ENCODE measurements around the gene WDR86.
A peak's percentile ranks its signal among the peaks of the same experiment; 100 is the strongest.

WDR86 gene

GRCh38 chr7:151423226-151423625 lies 13.4 kb upstream of the WDR86 start:
- H3K4me1 ChIP-seq (ENCODE audit: control insufficient read depth, insufficient read depth, low read length), result peaks cover 10% of the 10 kb centered on the region
- H3K36me3 ChIP-seq (ENCODE audit: control insufficient read depth, insufficient read depth, low read length), result no peaks in the 10 kb centered on the region
- no peaks in the 10 kb centered on the region for H3K27me3 ChIP-seq (ENCODE audit: control insufficient read depth, insufficient read depth, low read length)
- no peak overlapping the region for H3K4me3 ChIP-seq (ENCODE audit: low read length)
- H3K9ac ChIP-seq (ENCODE audit: low read length), result no peak overlapping the region
- no peaks in the 10 kb centered on the region for H3K9me3 ChIP-seq (ENCODE audit: control insufficient read depth, low read length)

DNA sequence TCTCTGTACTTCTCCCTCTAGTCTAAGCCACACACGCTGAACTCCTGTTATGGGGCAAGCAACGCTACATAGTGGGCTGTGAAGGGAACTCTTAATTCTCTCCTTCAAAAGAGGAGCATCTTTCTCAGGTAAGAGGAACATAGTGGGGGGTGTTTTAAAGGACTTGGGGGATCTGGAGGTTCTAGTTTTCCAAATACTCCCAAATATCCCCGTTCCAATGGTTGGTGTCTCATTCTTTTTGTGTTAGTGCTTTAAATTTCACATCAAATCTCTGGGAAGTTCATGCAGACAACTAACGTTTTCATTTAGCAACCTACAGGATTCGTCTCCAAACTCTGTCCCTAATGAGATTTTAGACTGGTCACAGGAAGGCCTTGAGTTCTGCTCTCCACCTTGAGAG lies 12.4 kb upstream of the WDR86 start:
- Histone ChIP-seq H3K36me3 (ENCODE audit: control insufficient read depth, insufficient read depth, low read length) (no peaks in the 10 kb centered on the region), H3K9me3 (ENCODE audit: control insufficient read depth, low read length) (no peaks in the 10 kb centered on the region), H3K4me1 (ENCODE audit: control insufficient read depth, insufficient read depth, low read length) (peaks cover 10% of the 10 kb centered on the region), H3K4me3 (ENCODE audit: low read length) (no peak overlapping the region), H3K27me3 (ENCODE audit: control insufficient read depth, insufficient read depth, low read length) (no peaks in the 10 kb centered on the region), H3K9ac (ENCODE audit: low read length) (no peak overlapping the region)

DNA sequence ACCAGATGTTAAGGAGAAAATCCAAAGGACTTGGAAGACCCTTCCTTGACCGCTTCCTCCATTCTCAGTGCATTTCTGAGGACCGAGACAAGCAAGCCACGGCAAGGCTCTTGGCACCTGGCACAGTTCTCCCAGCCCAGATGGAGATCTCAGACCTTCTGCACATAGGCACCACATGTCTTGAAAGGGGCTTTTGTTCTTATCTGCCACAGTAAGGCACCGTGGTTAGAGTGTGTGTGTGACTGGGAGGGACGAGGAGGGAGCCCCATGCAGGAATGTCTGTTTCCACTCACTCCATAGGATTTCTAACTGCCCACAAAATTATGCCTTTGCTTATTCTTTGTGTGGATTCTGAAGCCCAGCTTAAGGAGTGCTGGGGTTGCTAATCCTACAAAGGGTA lies 10.3 kb upstream of the WDR86 start:
- H3K27me3 ChIP-seq (ENCODE audit: control insufficient read depth, insufficient read depth, low read length), result no peaks in the 10 kb centered on the region
- H3K9me3 ChIP-seq (ENCODE audit: control insufficient read depth, low read length), result no peaks in the 10 kb centered on the region
- no peak overlapping the region for H3K9ac ChIP-seq (ENCODE audit: low read length)
- no peak overlapping the region for H3K4me3 ChIP-seq (ENCODE audit: low read length)
- H3K4me1 ChIP-seq (ENCODE audit: control insufficient read depth, insufficient read depth, low read length), result peaks cover 4% of the 10 kb centered on the region
- no peaks in the 10 kb centered on the region for H3K36me3 ChIP-seq (ENCODE audit: control insufficient read depth, insufficient read depth, low read length)

- H3K9ac ChIP-seq (ENCODE audit: low read length), result no peak overlapping the region
- no peaks in the 10 kb centered on the region for H3K36me3 ChIP-seq (ENCODE audit: control insufficient read depth, insufficient read depth, low read length)
- no peaks in the 10 kb centered on the region for H3K9me3 ChIP-seq (ENCODE audit: control insufficient read depth, low read length)
- no peaks in the 10 kb centered on the region for H3K4me1 ChIP-seq (ENCODE audit: control insufficient read depth, insufficient read depth, low read length)
- peaks cover 4% of the 10 kb centered on the region for H3K27me3 ChIP-seq (ENCODE audit: control insufficient read depth, insufficient read depth, low read length)
- no peak overlapping the region for H3K4me3 ChIP-seq (ENCODE audit: low read length)
Observed at GRCh38 chr7:151416941-151417315, 7.1 kb upstream of the WDR86 start.

DNA sequence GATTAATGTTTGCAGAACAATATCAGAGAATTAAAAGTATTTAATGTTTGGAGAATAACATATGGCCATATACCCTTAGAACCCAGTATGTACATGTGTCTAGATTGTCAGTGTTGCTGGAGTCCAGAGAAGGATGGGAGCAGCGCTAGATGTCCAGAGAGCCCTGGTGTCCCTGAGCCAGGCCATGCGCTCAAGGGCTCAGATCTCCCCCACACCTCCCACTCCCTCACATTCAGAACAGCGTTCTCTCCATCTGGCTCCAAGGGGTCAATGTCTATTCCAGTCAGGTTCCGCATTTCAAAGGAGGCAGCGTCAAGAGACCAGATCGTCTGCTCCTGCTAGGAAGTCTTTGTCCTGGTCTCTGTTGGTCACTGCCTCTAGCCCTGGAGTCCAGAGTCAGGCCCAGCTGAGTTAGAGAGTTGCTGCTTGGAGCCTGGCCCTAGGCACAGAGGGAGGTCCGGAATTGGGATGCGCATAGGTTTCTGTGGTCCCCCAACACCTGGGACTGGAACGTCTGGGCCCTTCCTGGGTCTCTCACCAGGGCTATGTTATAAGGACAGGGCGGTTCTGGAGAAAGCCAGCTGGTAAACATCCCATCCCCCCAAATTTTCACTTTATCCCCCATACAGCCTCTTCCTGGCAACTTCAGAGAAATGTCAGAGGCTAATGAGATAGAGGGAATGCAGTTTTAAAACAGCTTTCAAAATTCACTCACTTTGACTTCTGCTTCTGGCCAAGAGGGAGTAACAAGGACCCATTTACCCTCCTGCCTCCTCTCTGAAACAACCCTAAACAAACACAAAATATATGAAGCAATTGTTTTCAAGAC lies 6.5 kb upstream of the WDR86 start:
- Histone ChIP-seq H3K9me3 (ENCODE audit: control insufficient read depth, low read length) (no peaks in the 10 kb centered on the region), H3K36me3 (ENCODE audit: control insufficient read depth, insufficient read depth, low read length) (no peaks in the 10 kb centered on the region), H3K9ac (ENCODE audit: low read length) (no peak overlapping the region), H3K27me3 (ENCODE audit: control insufficient read depth, insufficient read depth, low read length) (peaks cover 10% of the 10 kb centered on the region), H3K4me3 (ENCODE audit: low read length) (no peak overlapping the region), H3K4me1 (ENCODE audit: control insufficient read depth, insufficient read depth, low read length) (no peaks in the 10 kb centered on the region)

DNA sequence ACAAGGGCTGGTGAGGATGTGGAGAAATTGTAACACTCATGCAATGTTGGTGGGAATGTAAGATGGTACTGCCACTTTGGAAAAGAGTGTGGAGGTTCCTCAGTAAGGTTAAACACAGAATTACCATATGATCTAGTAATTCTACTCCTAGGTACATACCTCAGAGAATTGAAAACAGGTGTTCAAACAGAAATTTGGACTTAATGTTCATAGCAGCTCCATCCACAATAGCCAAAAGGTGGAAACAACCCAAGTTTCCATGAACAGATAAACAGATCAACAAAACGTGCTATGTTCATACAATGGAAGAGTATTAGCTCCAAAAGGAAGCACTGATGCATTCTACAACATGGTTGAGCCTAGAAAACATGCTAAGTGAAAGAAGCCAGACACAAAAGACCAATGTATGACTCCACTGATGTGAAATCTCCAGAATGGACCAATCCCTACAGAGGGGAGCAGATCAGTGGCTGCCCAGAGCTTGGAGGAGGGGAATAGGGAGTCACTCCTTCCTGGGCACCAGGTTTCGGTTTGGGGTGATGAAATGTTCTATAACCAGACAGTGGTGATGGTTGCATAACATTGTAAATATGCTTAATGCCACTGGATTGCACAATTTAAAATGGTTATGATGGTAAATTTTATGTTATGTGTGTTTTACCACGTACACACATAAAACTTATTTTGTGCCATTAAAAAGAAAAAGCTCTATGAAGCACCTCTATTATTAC lies 5.7 kb upstream of the WDR86 start:
- H3K4me1 ChIP-seq (ENCODE audit: control insufficient read depth, insufficient read depth, low read length), result no peaks in the 10 kb centered on the region
- H3K4me3 ChIP-seq (ENCODE audit: low read length), result no peak overlapping the region
- H3K9me3 ChIP-seq (ENCODE audit: control insufficient read depth, low read length), result no peaks in the 10 kb centered on the region
- no peaks in the 10 kb centered on the region for H3K36me3 ChIP-seq (ENCODE audit: control insufficient read depth, insufficient read depth, low read length)
- H3K9ac ChIP-seq (ENCODE audit: low read length), result no peak overlapping the region
- peaks cover 18% of the 10 kb centered on the region for H3K27me3 ChIP-seq (ENCODE audit: control insufficient read depth, insufficient read depth, low read length)

DNA sequence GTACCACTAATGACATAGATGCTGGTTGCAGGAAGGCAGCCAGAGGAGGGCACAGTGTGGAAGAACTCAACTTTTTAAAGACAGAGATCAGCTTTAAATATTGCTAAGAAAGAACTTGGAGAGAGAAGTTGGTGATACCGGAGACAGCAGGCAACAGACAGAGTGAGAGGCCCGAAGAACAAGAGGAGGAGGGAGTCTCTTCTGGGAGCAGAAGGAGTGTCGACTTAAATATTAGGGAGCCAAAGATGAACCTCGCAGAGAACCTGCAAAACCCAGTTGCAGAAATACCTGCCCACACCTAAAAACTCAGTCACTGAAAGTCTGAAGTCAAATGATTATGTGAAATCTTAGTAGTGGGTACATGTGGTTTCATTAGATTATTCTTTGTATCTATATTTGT lies 3.4 kb upstream of the WDR86 start:
- Histone ChIP-seq H3K9ac (ENCODE audit: low read length) (no peak overlapping the region), H3K9me3 (ENCODE audit: control insufficient read depth, low read length) (no peaks in the 10 kb centered on the region), H3K27me3 (ENCODE audit: control insufficient read depth, insufficient read depth, low read length) (peaks cover 41% of the 10 kb centered on the region), H3K4me1 (ENCODE audit: control insufficient read depth, insufficient read depth, low read length) (no peaks in the 10 kb centered on the region), H3K36me3 (ENCODE audit: control insufficient read depth, insufficient read depth, low read length) (no peaks in the 10 kb centered on the region), H3K4me3 (ENCODE audit: low read length) (no peak overlapping the region)

- Histone ChIP-seq H3K4me3 (ENCODE audit: low read length) (no peak overlapping the region), H3K4me1 (ENCODE audit: control insufficient read depth, insufficient read depth, low read length) (no peaks in the 10 kb centered on the region), H3K9me3 (ENCODE audit: control insufficient read depth, low read length) (no peaks in the 10 kb centered on the region), H3K9ac (ENCODE audit: low read length) (no peak overlapping the region), H3K27me3 (ENCODE audit: control insufficient read depth, insufficient read depth, low read length) (peaks cover 41% of the 10 kb centered on the region), H3K36me3 (ENCODE audit: control insufficient read depth, insufficient read depth, low read length) (no peaks in the 10 kb centered on the region)
Observed at GRCh38 chr7:151412318-151412717, 2.5 kb upstream of the WDR86 start.

- H3K4me3 ChIP-seq (ENCODE audit: low read length), result no peak overlapping the region
- peaks cover 41% of the 10 kb centered on the region for H3K27me3 ChIP-seq (ENCODE audit: control insufficient read depth, insufficient read depth, low read length)
- H3K4me1 ChIP-seq (ENCODE audit: control insufficient read depth, insufficient read depth, low read length), result no peaks in the 10 kb centered on the region
- H3K9ac ChIP-seq (ENCODE audit: low read length), result no peak overlapping the region
- no peaks in the 10 kb centered on the region for H3K36me3 ChIP-seq (ENCODE audit: control insufficient read depth, insufficient read depth, low read length)
- no peaks in the 10 kb centered on the region for H3K9me3 ChIP-seq (ENCODE audit: control insufficient read depth, low read length)
Observed at GRCh38 chr7:151411551-151411950, 1.7 kb upstream of the WDR86 start.

- H3K27me3 ChIP-seq (ENCODE audit: control insufficient read depth, insufficient read depth, low read length), result peaks cover 41% of the 10 kb centered on the region
Observed at GRCh38 chr7:151410405-151411390, 860 bp upstream of the WDR86 start.

DNA sequence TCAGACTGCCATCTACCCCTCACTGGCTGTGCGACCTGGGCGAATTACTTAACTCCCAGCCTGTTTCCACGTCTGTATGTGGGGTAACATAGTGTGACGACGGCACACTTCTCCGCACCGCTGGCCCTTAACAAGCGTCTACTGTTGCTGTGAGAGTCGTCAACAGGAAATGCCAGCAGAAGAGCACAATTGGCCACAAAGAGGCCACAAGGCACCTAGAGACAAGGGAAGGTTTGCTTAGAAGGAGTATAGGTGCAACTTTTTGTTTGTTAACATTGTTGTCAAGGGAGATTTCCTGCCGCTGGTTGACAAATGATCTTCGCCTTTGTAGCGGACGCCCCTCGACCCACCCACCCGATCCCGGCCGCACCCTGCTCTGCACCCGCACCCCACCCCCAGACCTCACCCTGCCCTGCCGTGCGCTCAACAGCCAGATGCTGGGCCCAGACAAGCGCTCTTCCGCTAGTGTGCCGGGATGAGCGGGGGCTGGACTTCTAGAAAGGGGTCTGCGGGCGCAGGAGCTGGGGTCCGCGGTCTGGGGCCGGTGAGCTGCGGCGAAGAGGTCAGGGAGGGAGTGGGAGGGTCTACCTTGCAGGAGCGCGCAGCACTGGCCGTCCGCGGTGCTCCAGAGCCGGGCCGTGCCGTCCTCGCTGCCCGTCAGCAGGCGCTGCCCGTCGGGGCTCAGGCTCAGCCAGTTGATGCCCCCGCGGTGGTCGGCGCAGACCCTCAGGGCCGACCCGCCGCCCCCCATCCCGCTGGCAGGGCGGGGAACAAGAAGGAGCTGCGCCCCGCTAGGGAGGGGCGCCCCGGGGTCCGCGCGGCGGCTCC lies 785 bp downstream of the WDR86 start:
- no peak overlapping the region for H3K4me3 ChIP-seq (ENCODE audit: low read length)

More at GRCh38 chr7:151410405-151411390, 860 bp upstream of the WDR86 start:
- Histone ChIP-seq H3K4me1 (ENCODE audit: control insufficient read depth, insufficient read depth, low read length) (no peaks in the 10 kb centered on the region), H3K9me3 (ENCODE audit: control insufficient read depth, low read length) (no peaks in the 10 kb centered on the region), H3K36me3 (ENCODE audit: control insufficient read depth, insufficient read depth, low read length) (no peaks in the 10 kb centered on the region), H3K4me3 (ENCODE audit: low read length) (no peak overlapping the region), H3K9ac (ENCODE audit: low read length) (peak overlapping the region; percentile 28)

More for the DNA sequence above, 785 bp downstream of the WDR86 start:
- Histone ChIP-seq H3K4me1 (ENCODE audit: control insufficient read depth, insufficient read depth, low read length) (no peaks in the 10 kb centered on the region), H3K36me3 (ENCODE audit: control insufficient read depth, insufficient read depth, low read length) (no peaks in the 10 kb centered on the region), H3K9me3 (ENCODE audit: control insufficient read depth, low read length) (no peaks in the 10 kb centered on the region), H3K9ac (ENCODE audit: low read length) (peak overlapping the region; percentile 28), H3K27me3 (ENCODE audit: control insufficient read depth, insufficient read depth, low read length) (peaks cover 41% of the 10 kb centered on the region)
